ENCODE results near the gene PEX14.
A peak's percentile ranks its signal among the peaks of the same experiment; 100 is the strongest.

The PEX14 gene

DNA sequence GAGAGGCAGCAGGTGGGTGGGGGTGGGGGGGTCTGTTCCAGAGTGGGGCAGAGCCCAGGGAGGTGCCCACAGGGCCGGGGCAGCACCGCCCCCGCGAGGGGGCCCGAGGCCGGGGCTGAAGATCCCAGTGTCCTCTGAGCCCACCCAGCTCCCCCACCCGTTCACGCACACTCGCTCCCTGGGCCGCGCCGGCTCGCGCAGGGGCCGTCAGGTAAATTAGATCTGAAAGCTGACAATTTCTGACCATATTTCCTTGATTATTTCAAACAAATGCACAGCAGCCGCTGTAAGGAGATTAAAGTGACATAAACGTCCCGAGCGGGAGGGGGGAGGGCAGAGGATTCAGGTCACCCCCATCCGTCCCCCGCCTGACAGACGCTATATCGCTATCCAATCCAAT lies 203.7 kb downstream of the PEX14 start:
- no peak for DNase-seq (ENCODE audit: extremely low read depth, low read depth)
- H3K4me3 ChIP-seq (replicated peaks; ENCODE audit: low read depth, low read length), result no peak overlapping the region
- TF ChIP-seq, protein P1, sequence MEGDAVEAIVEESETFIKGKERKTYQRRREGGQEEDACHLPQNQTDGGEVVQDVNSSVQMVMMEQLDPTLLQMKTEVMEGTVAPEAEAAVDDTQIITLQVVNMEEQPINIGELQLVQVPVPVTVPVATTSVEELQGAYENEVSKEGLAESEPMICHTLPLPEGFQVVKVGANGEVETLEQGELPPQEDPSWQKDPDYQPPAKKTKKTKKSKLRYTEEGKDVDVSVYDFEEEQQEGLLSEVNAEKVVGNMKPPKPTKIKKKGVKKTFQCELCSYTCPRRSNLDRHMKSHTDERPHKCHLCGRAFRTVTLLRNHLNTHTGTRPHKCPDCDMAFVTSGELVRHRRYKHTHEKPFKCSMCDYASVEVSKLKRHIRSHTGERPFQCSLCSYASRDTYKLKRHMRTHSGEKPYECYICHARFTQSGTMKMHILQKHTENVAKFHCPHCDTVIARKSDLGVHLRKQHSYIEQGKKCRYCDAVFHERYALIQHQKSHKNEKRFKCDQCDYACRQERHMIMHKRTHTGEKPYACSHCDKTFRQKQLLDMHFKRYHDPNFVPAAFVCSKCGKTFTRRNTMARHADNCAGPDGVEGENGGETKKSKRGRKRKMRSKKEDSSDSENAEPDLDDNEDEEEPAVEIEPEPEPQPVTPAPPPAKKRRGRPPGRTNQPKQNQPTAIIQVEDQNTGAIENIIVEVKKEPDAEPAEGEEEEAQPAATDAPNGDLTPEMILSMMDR (IDR thresholded peaks at IDR 0.05; ENCODE audit: low read depth, low read length, missing control alignments), result no peak

DNA sequence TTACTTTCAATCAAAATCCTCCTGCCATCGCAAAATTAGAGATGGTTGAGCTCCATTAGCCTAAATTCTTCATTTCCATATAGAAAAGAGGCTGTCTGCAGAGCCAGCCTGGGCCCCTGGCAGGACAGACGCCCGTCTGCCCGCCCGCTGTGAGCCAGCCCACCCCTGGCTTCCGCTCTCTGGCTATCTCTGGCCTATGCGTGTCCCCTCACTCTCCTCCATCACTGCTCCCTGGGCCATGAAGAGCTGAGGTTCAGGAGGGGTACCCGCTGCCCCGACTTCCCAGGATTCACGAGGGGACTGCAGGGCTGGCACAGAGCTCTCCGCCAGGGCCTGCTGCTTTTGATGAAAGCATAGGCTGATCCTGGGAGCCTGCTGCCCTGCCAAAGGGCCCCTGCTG lies 204.1 kb downstream of the PEX14 start:
- TF ChIP-seq, protein P1 (IDR thresholded peaks at IDR 0.05; ENCODE audit: low read depth, low read length, missing control alignments), result no peak
- DNase-seq (ENCODE audit: extremely low read depth, low read depth), result no peak
- no peak overlapping the region for H3K4me3 ChIP-seq (replicated peaks; ENCODE audit: low read depth, low read length)

DNA sequence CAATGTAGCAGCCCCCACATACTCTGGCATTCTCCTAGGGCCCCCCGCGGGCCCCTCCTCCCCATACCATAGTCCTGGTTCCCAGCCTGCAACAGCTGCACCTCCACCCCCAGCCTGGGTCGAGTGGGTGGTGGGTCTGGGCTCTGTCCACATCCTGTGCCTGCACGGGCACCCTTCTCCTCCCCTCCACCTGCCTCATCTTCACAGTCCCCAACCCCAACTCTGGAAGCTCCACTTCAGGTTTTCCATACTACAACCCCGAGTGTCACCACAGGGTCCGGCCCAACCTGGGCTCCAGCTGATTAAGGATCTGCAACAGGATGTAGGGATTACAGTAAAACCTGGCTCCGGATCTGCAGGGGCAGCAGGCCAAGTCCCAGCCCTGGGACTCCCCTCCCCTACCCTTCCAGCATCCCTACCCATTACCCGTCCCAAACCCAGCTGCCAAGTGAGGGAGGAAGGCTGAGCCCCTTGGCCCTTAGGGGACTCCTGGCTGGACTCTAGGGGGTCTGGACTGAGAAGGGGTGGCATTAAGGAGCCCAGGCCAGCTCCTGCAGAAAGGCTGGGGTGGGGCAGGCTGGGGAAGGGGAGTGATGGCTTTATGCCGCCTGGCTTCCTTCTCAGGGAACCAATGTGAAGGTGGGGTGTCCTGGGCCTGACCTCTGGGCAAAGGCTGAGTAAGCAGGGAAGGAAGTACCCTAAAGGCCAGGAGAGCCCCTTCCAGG lies 204.9 kb downstream of the PEX14 start:
- peak; percentile 16 for DNase-seq (ENCODE audit: extremely low read depth, low read depth)
- TF ChIP-seq, protein P1 (IDR thresholded peaks at IDR 0.05; ENCODE audit: low read depth, low read length, missing control alignments), result no peak
- H3K4me3 ChIP-seq (replicated peaks; ENCODE audit: low read depth, low read length), result no peak overlapping the region
